ENCODE data around the gene ZNF442.

DNA sequence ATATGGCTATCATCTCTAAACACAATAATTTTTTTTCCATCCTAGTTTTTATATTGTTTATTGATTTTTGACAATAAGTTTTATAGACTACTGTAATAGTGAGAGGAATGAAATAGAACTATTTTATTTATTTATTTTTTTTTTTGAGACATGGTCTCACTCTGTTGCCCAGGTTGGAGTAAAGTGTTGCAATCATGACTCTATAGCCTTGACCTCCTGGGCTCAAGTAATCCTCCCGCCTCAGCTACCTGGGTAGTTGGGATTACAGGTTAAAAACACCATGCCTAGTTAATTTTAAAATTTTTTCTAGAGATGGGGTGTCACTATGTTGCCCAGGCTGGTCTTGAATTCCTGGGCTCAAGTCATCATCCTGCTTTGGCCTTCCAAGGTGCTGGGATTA, 8.5 kb upstream of the ZNF442 start:
- TF ChIP-seq EZH2phosphoT487 (IDR thresholded peaks at IDR 0.05) (no peak), EZH2 (IDR thresholded peaks at IDR 0.05) (no peak)
- TF ChIP-seq, protein P1, sequence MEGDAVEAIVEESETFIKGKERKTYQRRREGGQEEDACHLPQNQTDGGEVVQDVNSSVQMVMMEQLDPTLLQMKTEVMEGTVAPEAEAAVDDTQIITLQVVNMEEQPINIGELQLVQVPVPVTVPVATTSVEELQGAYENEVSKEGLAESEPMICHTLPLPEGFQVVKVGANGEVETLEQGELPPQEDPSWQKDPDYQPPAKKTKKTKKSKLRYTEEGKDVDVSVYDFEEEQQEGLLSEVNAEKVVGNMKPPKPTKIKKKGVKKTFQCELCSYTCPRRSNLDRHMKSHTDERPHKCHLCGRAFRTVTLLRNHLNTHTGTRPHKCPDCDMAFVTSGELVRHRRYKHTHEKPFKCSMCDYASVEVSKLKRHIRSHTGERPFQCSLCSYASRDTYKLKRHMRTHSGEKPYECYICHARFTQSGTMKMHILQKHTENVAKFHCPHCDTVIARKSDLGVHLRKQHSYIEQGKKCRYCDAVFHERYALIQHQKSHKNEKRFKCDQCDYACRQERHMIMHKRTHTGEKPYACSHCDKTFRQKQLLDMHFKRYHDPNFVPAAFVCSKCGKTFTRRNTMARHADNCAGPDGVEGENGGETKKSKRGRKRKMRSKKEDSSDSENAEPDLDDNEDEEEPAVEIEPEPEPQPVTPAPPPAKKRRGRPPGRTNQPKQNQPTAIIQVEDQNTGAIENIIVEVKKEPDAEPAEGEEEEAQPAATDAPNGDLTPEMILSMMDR (IDR thresholded peaks at IDR 0.05): no peak

All from neural progenitor cell (in vitro differentiated cells).